GM21529 (cell line): ENCODE results near the gene DTHD1.
A peak's percentile ranks its signal among the peaks of the same experiment; 100 is the strongest.

ENCODE experiments used
- ATAC-seq: cut with Tn5 transposase; IDR thresholded peaks from one replicate; pipeline ENCODE4 v1.9.1; 2021; ENCODE audit not compliant: unreplicated experiment

DTHD1 gene

GRCh38 chr4:36338973-36339372 lies 57.6 kb downstream of the DTHD1 start:
- ATAC-seq = no peak

GRCh38 chr4:36341936-36342335 lies 60.5 kb downstream of the DTHD1 start:
- ATAC-seq = no peak

GRCh38 chr4:36343501-36344175 lies 62.2 kb downstream of the DTHD1 start:
- ATAC-seq = no peak

GRCh38 chr4:36348403-36348938 lies 67.1 kb downstream of the DTHD1 start:
- ATAC-seq = peak; percentile 95

GRCh38 chr4:36349938-36350549 lies 68.6 kb downstream of the DTHD1 start:
- no peak for ATAC-seq

- peak; percentile 56 for ATAC-seq
Measured at GRCh38 chr4:36351082-36351666, 69.8 kb downstream of the DTHD1 start.

- no peak for ATAC-seq
Measured at GRCh38 chr4:36353998-36354397, 72.6 kb downstream of the DTHD1 start.

GRCh38 chr4:36358173-36358572 lies 76.8 kb downstream of the DTHD1 start:
- ATAC-seq = no peak

GRCh38 chr4:36360755-36361154 lies 79.3 kb downstream of the DTHD1 start:
- no peak for ATAC-seq

- no peak for ATAC-seq
Measured at GRCh38 chr4:36363024-36363423, 81.6 kb downstream of the DTHD1 start.

GRCh38 chr4:36374836-36375511 lies 93.6 kb downstream of the DTHD1 start:
- no peak for ATAC-seq

- ATAC-seq = peak; percentile 92
Measured at GRCh38 chr4:36385951-36386571, 104.6 kb downstream of the DTHD1 start.

GRCh38 chr4:36386691-36387090 lies 105.3 kb downstream of the DTHD1 start:
- ATAC-seq = no peak

GRCh38 chr4:36388710-36389109 lies 107.3 kb downstream of the DTHD1 start:
- ATAC-seq = no peak

GRCh38 chr4:36391411-36391810 lies 110.0 kb downstream of the DTHD1 start:
- no peak for ATAC-seq

- ATAC-seq = no peak
Measured at GRCh38 chr4:36392024-36392423, 110.6 kb downstream of the DTHD1 start.

- ATAC-seq = no peak
Measured at GRCh38 chr4:36392916-36393315, 111.5 kb downstream of the DTHD1 start.
